ENCODE results near the gene SLC36A4. TPM values are rescaled to one million over a fixed set of nuclear protein-coding genes. Genes with fewer than 3 reads are reported as not detected.

The SLC36A4 gene
- total RNA-seq, 1 donor from 2014 or later, result 40.4 TPM

DNA sequence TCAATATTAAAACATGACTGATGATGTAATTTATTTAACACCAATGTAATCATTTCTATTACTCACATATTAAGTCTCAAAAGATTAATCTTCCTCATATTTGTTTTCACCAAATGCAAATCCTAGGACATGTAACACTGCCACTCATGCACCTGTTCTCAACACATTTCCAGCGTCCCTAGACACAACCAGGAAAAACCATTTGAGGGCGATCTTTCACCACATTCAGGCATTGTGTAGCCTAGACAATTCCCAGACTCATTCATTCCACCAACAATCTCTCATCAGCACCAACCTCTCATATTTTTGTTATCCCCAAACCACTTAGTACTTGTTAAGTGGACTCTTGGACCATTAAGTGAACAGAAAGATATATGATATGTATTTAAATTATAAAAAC is 66.1 kb downstream of the SLC36A4 start:
- TF ChIP-seq, protein P1, sequence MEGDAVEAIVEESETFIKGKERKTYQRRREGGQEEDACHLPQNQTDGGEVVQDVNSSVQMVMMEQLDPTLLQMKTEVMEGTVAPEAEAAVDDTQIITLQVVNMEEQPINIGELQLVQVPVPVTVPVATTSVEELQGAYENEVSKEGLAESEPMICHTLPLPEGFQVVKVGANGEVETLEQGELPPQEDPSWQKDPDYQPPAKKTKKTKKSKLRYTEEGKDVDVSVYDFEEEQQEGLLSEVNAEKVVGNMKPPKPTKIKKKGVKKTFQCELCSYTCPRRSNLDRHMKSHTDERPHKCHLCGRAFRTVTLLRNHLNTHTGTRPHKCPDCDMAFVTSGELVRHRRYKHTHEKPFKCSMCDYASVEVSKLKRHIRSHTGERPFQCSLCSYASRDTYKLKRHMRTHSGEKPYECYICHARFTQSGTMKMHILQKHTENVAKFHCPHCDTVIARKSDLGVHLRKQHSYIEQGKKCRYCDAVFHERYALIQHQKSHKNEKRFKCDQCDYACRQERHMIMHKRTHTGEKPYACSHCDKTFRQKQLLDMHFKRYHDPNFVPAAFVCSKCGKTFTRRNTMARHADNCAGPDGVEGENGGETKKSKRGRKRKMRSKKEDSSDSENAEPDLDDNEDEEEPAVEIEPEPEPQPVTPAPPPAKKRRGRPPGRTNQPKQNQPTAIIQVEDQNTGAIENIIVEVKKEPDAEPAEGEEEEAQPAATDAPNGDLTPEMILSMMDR (IDR thresholded peaks at IDR 0.05; ENCODE audit: unreplicated experiment), result no peak
- Mint-ChIP-seq H3K27me3 (ENCODE audit: unreplicated experiment) (no peaks in the 10 kb centered on the region), H3K4me1 (ENCODE audit: unreplicated experiment) (no peaks in the 10 kb centered on the region), H3K9me3 (ENCODE audit: unreplicated experiment) (no peaks in the 10 kb centered on the region), H3K4me3 (ENCODE audit: unreplicated experiment) (no peak overlapping the region), H3K36me3 (ENCODE audit: low read depth, unreplicated experiment) (no peaks in the 10 kb centered on the region), H3K27ac (ENCODE audit: unreplicated experiment) (no peak overlapping the region)
- DNase-seq (ENCODE audit: low spot score), result peak; percentile 30

DNA sequence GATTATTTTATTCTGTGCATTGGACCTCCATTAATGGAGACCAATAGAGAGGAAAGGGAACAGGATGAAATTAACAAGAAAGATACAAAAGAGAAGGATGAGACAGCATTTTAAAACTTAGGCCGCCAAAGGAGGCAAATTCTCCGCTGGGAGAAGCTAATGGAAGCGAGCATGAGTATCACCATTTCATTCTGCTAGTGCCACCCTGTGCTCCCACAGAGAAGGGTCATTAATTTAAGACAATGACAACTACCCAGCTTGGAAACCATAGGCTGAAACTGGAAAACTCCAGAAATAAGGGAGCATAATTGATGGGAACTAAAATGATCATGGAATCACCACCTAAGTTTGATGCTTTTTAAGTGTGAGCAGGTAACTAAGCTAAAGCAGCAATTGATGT is 69.2 kb downstream of the SLC36A4 start:
- DNase-seq (ENCODE audit: low spot score), result no peak
- H3K4me3 Mint-ChIP-seq (ENCODE audit: unreplicated experiment), result no peak overlapping the region
- TF ChIP-seq, protein P1 (IDR thresholded peaks at IDR 0.05; ENCODE audit: unreplicated experiment), result no peak
- H3K4me1 Mint-ChIP-seq (ENCODE audit: unreplicated experiment), result no peaks in the 10 kb centered on the region
- H3K27me3 Mint-ChIP-seq (ENCODE audit: unreplicated experiment), result no peaks in the 10 kb centered on the region
- no peak overlapping the region for H3K27ac Mint-ChIP-seq (ENCODE audit: unreplicated experiment)
- H3K9me3 Mint-ChIP-seq (ENCODE audit: unreplicated experiment), result no peaks in the 10 kb centered on the region
- no peaks in the 10 kb centered on the region for H3K36me3 Mint-ChIP-seq (ENCODE audit: low read depth, unreplicated experiment)

DNA sequence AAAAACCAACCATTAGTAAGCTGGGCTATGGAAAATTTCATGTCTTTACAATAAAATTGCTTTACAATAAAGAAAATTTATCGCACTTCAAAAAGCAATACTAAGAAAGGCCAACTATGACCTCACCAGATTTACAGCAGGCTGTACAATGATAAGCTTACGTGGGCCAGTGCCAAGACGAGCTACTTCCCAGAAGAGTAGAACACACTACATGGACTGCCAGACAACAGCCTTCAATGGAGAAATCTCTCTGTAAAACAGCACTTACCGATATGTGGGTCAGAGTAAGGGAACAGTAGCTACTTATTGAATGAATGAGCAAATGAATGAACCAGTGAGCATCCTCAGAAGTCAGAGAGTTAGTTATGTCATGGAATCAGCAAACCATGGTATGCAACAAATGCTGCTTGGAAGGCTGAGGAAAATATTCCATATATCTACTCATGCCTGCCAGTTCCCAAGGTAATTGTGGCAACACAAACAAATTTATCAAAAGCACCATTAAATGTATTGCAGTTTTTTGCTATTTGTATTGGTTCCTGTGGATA is 74.4 kb downstream of the SLC36A4 start:
- Mint-ChIP-seq H3K27ac (ENCODE audit: unreplicated experiment) (no peak overlapping the region), H3K36me3 (ENCODE audit: low read depth, unreplicated experiment) (no peaks in the 10 kb centered on the region), H3K9me3 (ENCODE audit: unreplicated experiment) (no peaks in the 10 kb centered on the region), H3K4me1 (ENCODE audit: unreplicated experiment) (no peaks in the 10 kb centered on the region), H3K4me3 (ENCODE audit: unreplicated experiment) (no peak overlapping the region), H3K27me3 (ENCODE audit: unreplicated experiment) (peaks cover 2% of the 10 kb centered on the region)
- TF ChIP-seq, protein P1 (IDR thresholded peaks at IDR 0.05; ENCODE audit: unreplicated experiment), result no peak
- no peak for DNase-seq (ENCODE audit: low spot score)

DNA sequence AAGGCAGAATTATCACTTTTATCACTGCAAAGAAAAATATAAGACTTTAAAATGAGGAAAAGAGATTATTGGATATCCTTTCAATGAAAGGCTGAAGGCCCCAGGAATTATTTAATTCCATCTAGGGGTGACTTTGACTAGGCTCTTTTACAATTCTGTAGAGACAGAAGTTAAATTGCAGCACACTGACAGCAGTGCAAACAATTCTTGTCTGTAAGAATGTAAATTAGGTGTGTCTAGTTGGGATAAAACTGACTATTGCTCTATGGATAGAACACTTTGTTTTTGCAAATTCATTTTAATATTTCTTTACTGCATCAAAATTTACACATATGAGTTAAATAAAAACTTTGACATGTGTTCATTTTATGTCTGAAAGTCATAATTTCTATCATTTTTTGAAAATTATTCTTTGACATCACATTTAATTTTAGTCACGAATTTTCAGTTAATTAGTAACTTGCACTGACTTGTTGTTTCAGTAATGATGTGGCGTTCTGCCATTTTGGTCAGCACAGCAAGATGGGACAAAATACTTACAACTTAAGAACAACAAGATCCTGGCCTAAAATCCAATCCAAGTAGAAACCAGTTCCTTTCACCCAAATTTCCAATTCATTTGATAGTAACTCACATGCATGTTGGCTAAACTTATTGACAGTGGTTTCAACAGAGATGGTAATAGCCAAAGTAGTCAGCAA is 75.1 kb downstream of the SLC36A4 start:
- Mint-ChIP-seq H3K27me3 (ENCODE audit: unreplicated experiment) (peaks cover 2% of the 10 kb centered on the region), H3K4me3 (ENCODE audit: unreplicated experiment) (no peak overlapping the region), H3K36me3 (ENCODE audit: low read depth, unreplicated experiment) (no peaks in the 10 kb centered on the region), H3K9me3 (ENCODE audit: unreplicated experiment) (no peaks in the 10 kb centered on the region), H3K4me1 (ENCODE audit: unreplicated experiment) (peaks cover under 1% of the 10 kb centered on the region), H3K27ac (ENCODE audit: unreplicated experiment) (no peak overlapping the region)
- no peak for DNase-seq (ENCODE audit: low spot score)
- TF ChIP-seq, protein P1 (IDR thresholded peaks at IDR 0.05; ENCODE audit: unreplicated experiment), result no peak

DNA sequence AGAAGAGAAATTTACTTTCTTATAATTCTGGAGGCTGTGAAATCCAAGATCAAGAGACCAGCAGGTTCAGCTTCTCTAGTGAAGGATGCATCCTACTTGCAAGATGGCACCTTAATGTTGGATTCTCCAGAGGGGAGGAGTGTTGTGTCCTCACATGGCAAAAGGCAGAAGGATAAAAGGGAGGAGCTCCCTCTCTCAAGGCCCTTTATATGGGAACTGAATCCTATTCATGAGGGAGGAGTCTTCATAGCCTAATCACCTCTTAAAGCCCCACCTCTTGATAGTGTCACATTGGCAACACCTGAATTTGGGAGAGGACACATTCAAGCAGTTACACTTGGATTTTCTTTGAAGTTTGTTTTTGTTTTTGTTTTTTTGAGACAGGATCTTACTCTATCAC is 79.5 kb downstream of the SLC36A4 start:
- Mint-ChIP-seq H3K27me3 (ENCODE audit: unreplicated experiment) (peaks cover 2% of the 10 kb centered on the region), H3K36me3 (ENCODE audit: low read depth, unreplicated experiment) (no peaks in the 10 kb centered on the region), H3K9me3 (ENCODE audit: unreplicated experiment) (no peaks in the 10 kb centered on the region), H3K27ac (ENCODE audit: unreplicated experiment) (no peak overlapping the region), H3K4me3 (ENCODE audit: unreplicated experiment) (no peak overlapping the region), H3K4me1 (ENCODE audit: unreplicated experiment) (peaks cover 9% of the 10 kb centered on the region)
- DNase-seq (ENCODE audit: low spot score), result no peak
- TF ChIP-seq, protein P1 (IDR thresholded peaks at IDR 0.05; ENCODE audit: unreplicated experiment), result no peak
